HL-60 (cell line): ENCODE data around the gene UXT.

Source experiments
- TF ChIP-seq, protein P1 (sequence below): IDR thresholded peaks from one replicate; pipeline ENCODE4 v1.5.1; 2011; ENCODE audit warnings: low read length, control low read depth, inconsistent platforms; ENCODE audit not compliant: insufficient read depth
- TF ChIP-seq, protein P2 (sequence below): IDR thresholded peaks from 2 replicates; pipeline ENCODE4 v1.6.1; 2012; ENCODE audit warnings: low read depth; ENCODE audit not compliant: insufficient replicate concordance

DNA sequence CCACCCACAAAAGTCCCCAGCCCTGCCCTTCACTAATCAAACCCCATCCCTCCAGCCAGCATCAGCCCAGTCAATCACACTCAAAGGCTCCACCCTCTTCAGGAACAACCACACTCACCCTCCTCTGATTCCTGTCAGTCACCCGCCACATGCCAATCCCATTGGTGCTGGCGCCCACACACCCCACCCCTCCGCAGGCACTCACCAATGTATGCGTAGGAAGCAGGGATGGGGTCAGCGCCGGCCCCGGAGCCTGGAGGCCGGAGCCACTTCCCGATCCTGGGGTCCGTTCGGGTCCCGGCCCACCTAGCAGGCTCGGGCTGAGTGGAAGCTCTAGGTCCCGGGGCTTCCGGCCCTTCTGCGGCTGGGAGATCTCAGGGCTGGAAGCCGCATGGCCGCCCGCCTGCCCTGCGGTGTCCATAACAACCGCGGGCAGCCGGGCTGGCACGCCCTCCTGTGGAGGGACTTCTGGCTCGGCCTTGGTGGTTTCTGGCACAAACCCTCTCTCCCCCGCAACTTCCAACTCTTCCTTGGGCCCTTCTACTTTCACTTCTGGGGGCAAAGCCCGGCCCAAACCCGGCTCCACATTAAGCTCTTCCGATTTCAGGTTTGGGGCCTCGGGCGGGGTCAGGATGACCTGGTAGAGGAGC is 21.3 kb downstream of the UXT start:
- TF ChIP-seq, protein P1, sequence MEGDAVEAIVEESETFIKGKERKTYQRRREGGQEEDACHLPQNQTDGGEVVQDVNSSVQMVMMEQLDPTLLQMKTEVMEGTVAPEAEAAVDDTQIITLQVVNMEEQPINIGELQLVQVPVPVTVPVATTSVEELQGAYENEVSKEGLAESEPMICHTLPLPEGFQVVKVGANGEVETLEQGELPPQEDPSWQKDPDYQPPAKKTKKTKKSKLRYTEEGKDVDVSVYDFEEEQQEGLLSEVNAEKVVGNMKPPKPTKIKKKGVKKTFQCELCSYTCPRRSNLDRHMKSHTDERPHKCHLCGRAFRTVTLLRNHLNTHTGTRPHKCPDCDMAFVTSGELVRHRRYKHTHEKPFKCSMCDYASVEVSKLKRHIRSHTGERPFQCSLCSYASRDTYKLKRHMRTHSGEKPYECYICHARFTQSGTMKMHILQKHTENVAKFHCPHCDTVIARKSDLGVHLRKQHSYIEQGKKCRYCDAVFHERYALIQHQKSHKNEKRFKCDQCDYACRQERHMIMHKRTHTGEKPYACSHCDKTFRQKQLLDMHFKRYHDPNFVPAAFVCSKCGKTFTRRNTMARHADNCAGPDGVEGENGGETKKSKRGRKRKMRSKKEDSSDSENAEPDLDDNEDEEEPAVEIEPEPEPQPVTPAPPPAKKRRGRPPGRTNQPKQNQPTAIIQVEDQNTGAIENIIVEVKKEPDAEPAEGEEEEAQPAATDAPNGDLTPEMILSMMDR = no peak
- TF ChIP-seq, protein P2, sequence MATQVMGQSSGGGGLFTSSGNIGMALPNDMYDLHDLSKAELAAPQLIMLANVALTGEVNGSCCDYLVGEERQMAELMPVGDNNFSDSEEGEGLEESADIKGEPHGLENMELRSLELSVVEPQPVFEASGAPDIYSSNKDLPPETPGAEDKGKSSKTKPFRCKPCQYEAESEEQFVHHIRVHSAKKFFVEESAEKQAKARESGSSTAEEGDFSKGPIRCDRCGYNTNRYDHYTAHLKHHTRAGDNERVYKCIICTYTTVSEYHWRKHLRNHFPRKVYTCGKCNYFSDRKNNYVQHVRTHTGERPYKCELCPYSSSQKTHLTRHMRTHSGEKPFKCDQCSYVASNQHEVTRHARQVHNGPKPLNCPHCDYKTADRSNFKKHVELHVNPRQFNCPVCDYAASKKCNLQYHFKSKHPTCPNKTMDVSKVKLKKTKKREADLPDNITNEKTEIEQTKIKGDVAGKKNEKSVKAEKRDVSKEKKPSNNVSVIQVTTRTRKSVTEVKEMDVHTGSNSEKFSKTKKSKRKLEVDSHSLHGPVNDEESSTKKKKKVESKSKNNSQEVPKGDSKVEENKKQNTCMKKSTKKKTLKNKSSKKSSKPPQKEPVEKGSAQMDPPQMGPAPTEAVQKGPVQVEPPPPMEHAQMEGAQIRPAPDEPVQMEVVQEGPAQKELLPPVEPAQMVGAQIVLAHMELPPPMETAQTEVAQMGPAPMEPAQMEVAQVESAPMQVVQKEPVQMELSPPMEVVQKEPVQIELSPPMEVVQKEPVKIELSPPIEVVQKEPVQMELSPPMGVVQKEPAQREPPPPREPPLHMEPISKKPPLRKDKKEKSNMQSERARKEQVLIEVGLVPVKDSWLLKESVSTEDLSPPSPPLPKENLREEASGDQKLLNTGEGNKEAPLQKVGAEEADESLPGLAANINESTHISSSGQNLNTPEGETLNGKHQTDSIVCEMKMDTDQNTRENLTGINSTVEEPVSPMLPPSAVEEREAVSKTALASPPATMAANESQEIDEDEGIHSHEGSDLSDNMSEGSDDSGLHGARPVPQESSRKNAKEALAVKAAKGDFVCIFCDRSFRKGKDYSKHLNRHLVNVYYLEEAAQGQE = no peak
